Right lobe of liver (tissue), 6 donors: ENCODE data around the gene ERG28. TPM values are rescaled to one million over a fixed set of nuclear protein-coding genes. Genes with fewer than 3 reads are reported as not detected.

Source experiments
- ATAC-seq, 4 donors: fragments of 200-7000 bp; cut with Tn5 transposase; one replicate each; pipeline ENCODE4 v1.9.1; 2020; ENCODE audit warnings: mild to moderate bottlenecking in 4 of 4, moderate library complexity in 4 of 4
- DNase-seq, 3 donors: peaks; one replicate each; pipeline ENCODE4 v3.0.0-alpha.2; 2020
- H3K27ac ChIP-seq, 3 donors: fragments of 200-600 bp; one replicate each; pipeline ENCODE4 v1.8.0; 2022
- H3K27me3 ChIP-seq, 2 donors: fragments of 200-600 bp; one replicate each; pipeline ENCODE4 v1.8.0; 2022
- H3K36me3 ChIP-seq, 4 donors: fragments of 200-600 bp; sonication (generic) in 1 of 4; one replicate each; pipeline versions ENCODE4 v1.5.1 to v1.8.0; 2017 to 2022; ENCODE audit warnings: control low read depth in 1 of 4
- H3K4me1 ChIP-seq, 4 donors: fragments of 200-600 bp; sonication (generic) in 1 of 4; one replicate each; pipeline versions ENCODE4 v1.5.1 to v1.8.0; 2017 to 2022; ENCODE audit warnings: control low read depth in 1 of 4
- H3K4me3 ChIP-seq, 3 donors: fragments of 200-600 bp; one replicate each; pipeline ENCODE4 v1.8.0; 2022
- H3K9me3 ChIP-seq, 4 donors: fragments of 200-600 bp; sonication (generic) in 1 of 4; one replicate each; pipeline versions ENCODE4 v1.5.1 to v1.8.0; 2017 to 2022; ENCODE audit warnings: control low read depth in 1 of 4
- CTCF ChIP-seq, 4 donors: fragments of 200-600 bp in 3 of 4; fragments of 450-650 bp in 1 of 4; IDR thresholded peaks; one replicate each; pipeline versions ENCODE4 v1.5.1 to v1.8.0; 2016 to 2022; ENCODE audit warnings: antibody characterized with exemption in 4 of 4, mild to moderate bottlenecking in 2 of 4
- POLR2A ChIP-seq: fragments of 450-650 bp; IDR thresholded peaks from one replicate; pipeline ENCODE4 v1.6.1; 2017; ENCODE audit warnings: antibody characterized with exemption, mild to moderate bottlenecking
- WGBS: methylation state at CpG from one replicate; pipeline ENCODE4 v1.1.6; 2018; ENCODE audit warnings: low coverage, low lambda C conversion rate; ENCODE audit not compliant: insufficient coverage; ENCODE audit errors: missing lambda C conversion rate; 5-methylcytosine and 5-hydroxymethylcytosine counted together
- intact Hi-C, 2 donors: fragments of 100-400 bp; cut with DNase I; formaldehyde crosslinking; loops; one replicate each; pipeline versions ENCODE4 v1.11.2 to v1.14.1; 2022
- total RNA-seq, 6 experiments: library from RNA; depleted of rRNA in 2 of 6; stranded (reverse); fragments of >200 nt in 2 of 6; fragmentation: NEBNext Ultra II Directional in 3 of 6; extraction: Animal tissue kit (Norgen Biotek cat#: 25700) in 3 of 6; gene quantifications; one replicate each; pipeline versions ENCODE4 v1.1.0 to v1.2.4, GENCODE V29; 2016 to 2023
- donor health status: DM: no; HTN: yes; CAD: no.
- donor health status: DM: no; HTN: no; CAD: no.
- donor health status: DM: no; HTN: no; CAD: no.
- donor health status: DM: no; HTN: yes; CAD: no.
- donor health status: DM: no; HTN: yes; CAD: no.

The ERG28 gene
- total RNA-seq, 6 experiments from 2014 or later, result 7.9 to 31.5 (median 20.1) TPM

- H3K9me3 ChIP-seq, result no peaks in the 10 kb centered on the region
- no peak overlapping the region for H3K4me3 ChIP-seq
- TF ChIP-seq POLR2A, result no peak
- TF ChIP-seq CTCF (IDR thresholded peaks at IDR 0.05), result no peak
- intact Hi-C loops, result no loop called here
- 58% methylated on average over 4 of the region's 4 CpGs for WGBS
- H3K27ac ChIP-seq, result peak overlapping the region in 1 of 3 donors; percentile 16
- DNase-seq, result no peak
- no peaks in the 10 kb centered on the region for H3K4me1 ChIP-seq
- no peaks in the 10 kb centered on the region for H3K27me3 ChIP-seq
- no peaks in the 10 kb centered on the region for H3K36me3 ChIP-seq
- ATAC-seq, result peak in 2 of 4 donors; percentile 15 to 29
These were observed 46.5 kb downstream of the ERG28 start for GRCh38 chr14:75614179-75614578.

GRCh38 chr14:75612157-75612556 is 48.5 kb downstream of the ERG28 start:
- intact Hi-C loops, result no loop called here
- DNase-seq (no peak), ATAC-seq (no peak)
- Histone ChIP-seq H3K9me3 (no peaks in the 10 kb centered on the region), H3K36me3 (no peaks in the 10 kb centered on the region), H3K4me1 (no peaks in the 10 kb centered on the region), H3K27me3 (no peaks in the 10 kb centered on the region), H3K4me3 (no peak overlapping the region), H3K27ac (no peak overlapping the region)
- no peak for TF ChIP-seq CTCF (IDR thresholded peaks at IDR 0.05)
- TF ChIP-seq POLR2A, result no peak
- 92% methylated on average over 2 of the region's 4 CpGs for WGBS

- no peaks in the 10 kb centered on the region for H3K4me1 ChIP-seq
- DNase-seq (no peak), ATAC-seq (no peak)
- no peaks in the 10 kb centered on the region for H3K9me3 ChIP-seq
- H3K27ac ChIP-seq, result no peak overlapping the region
- intact Hi-C loops, result no loop called here
- H3K4me3 ChIP-seq, result no peak overlapping the region
- no peaks in the 10 kb centered on the region for H3K36me3 ChIP-seq
- no peak for TF ChIP-seq CTCF (IDR thresholded peaks at IDR 0.05)
- no peak for TF ChIP-seq POLR2A
- WGBS, result 61% methylated on average over 4 of the region's 4 CpGs
- no peaks in the 10 kb centered on the region for H3K27me3 ChIP-seq
These were observed 49.8 kb downstream of the ERG28 start for GRCh38 chr14:75610834-75611233.

- ATAC-seq (peak; percentile 22 to 50 (median 45)), DNase-seq (no peak)
- Histone ChIP-seq H3K9me3 (no peaks in the 10 kb centered on the region), H3K4me1 (no peaks in the 10 kb centered on the region), H3K4me3 (no peak overlapping the region), H3K27ac (no peak overlapping the region), H3K36me3 (no peaks in the 10 kb centered on the region), H3K27me3 (no peaks in the 10 kb centered on the region)
- WGBS, result 70% methylated on average over 9 of the region's 9 CpGs
- intact Hi-C loops, result no loop called here
- TF ChIP-seq POLR2A (no peak), CTCF (IDR thresholded peaks at IDR 0.05) (no peak)
These were observed 50.8 kb downstream of the ERG28 start for GRCh38 chr14:75609606-75610475.
